Vagina (tissue), 2 donors: Measurements from ENCODE around the gene C11orf68.

Source experiments
- CTCF ChIP-seq, 3 experiments: fragments of 450-650 bp in 2 of 3; fragments of 200-600 bp in 1 of 3; sonication (generic) in 1 of 3; IDR thresholded peaks; one replicate each; pipeline ENCODE4 v1.5.1; 2017 to 2019; ENCODE audit warnings: antibody characterized with exemption in 3 of 3, mild to moderate bottlenecking in 2 of 3, moderate library complexity in 2 of 3
- POLR2A ChIP-seq, 2 donors: fragments of 450-650 bp; IDR thresholded peaks; one replicate each; pipeline ENCODE4 v1.6.1; 2017; ENCODE audit warnings: antibody characterized with exemption in 2 of 2, mild to moderate bottlenecking in 2 of 2, moderate library complexity in 2 of 2

GRCh38 chr11:65903068-65903481 is 15.8 kb downstream of the C11orf68 start:
- TF ChIP-seq CTCF (IDR thresholded peaks at IDR 0.05) = no peak
- TF ChIP-seq POLR2A (IDR thresholded peaks at IDR 0.05) = no peak
